ENCODE results near the gene GPX3. TPM values are rescaled to one million over a fixed set of nuclear protein-coding genes. Genes with fewer than 3 reads are reported as not detected.

Gene GPX3
- total and polyA plus RNA-seq, 9 of the 15 experiments (the other 6 are each of a cell fraction or from before 2014, with no cell fraction given): 0.25 to 0.86 TPM; not detected in 7

- Histone ChIP-seq H3K4me2 (ENCODE audit: insufficient read depth, low read length) (peak overlapping the region; percentile 14; the same call in 1 of the 2 replicates), H3K27me3 (ENCODE audit: control insufficient read depth in 2 of 2, insufficient read depth in 2 of 2, low read length in 2 of 2) (no peaks in the 10 kb centered on the region; a peak in 1 of 5 replicates), H3K4me3 (no peak overlapping the region), H3K9me3 (replicated peaks; ENCODE audit: control insufficient read depth, insufficient read depth, low read depth, low read length) (no peaks in the 10 kb centered on the region), H3K9me1 (ENCODE audit: control insufficient read depth, insufficient read depth, low read length) (peaks cover 17% of the 10 kb centered on the region), H3K79me2 (ENCODE audit: control insufficient read depth, insufficient read depth, low read length) (peaks cover 17% of the 10 kb centered on the region; the same call in 2 of the 3 replicates), H3K27ac (ENCODE audit: extremely low read depth, low read depth, low read length) (peak overlapping the region; percentile 23), H3K36me3 (ENCODE audit: control insufficient read depth, insufficient read depth, low read length) (peaks cover 62% of the 10 kb centered on the region), H2AFZ (ENCODE audit: low read depth, low read length) (no peak overlapping the region), H4K20me1 (replicated peaks; ENCODE audit: control insufficient read depth, insufficient read depth, low read length) (peaks cover 38% of the 10 kb centered on the region), H3K9ac (ENCODE audit: insufficient read depth in 1 of 2, low read depth in 2 of 2, low read length in 2 of 2) (peak overlapping the region in 1 of 2 experiments; percentile 62; a peak in 2 of 4 replicates), H3K4me1 (replicated peaks in 1 of 2; ENCODE audit: control insufficient read depth in 2 of 2, insufficient read depth in 2 of 2, low read length in 2 of 2) (peaks cover 11 to 17% of the 10 kb centered on the region in 2 experiments)
- peak; percentile 77 for ATAC-seq
- BruUV-seq (replicated peaks): no TSS peak
- ChIA-PET CTCF (ENCODE audit: low intra/inter-chr PET ratio) (no interaction called here), POLR2A (interaction anchor here (0.6 to 1.1 kb wide), 3 partner anchors 9 to 52 kb away, joined by 3 read pairs; no protein-coding TSS in a partner anchor)
- in situ Hi-C loops (cut with MboI): no loop called here
- peak; percentile 47 to 69 (median 58) for DNase-seq (ENCODE audit: extremely low read depth in 1 of 4, low spot score in 3 of 4)
- 69% methylated on average over 17 of the region's 17 CpGs for whole genome bisulfite sequencing (ENCODE audit: insufficient coverage, low coverage, missing lambda C conversion rate)
- peak; percentile 80 for FAIRE-seq
- intact Hi-C loops (cut with micrococcal nuclease): no loop called here
- TF ChIP-seq ZBTB33 (CRISPR knock-in tag; IDR thresholded peaks at IDR 0.05) (no peak), LEF1 (IDR thresholded peaks at IDR 0.05) (0 out of 2 replicates have a peak, but pooled peaks have one; percentile 14), GMEB1 (CRISPR knock-in tag; IDR thresholded peaks at IDR 0.05) (no peak), MEIS2 (IDR thresholded peaks at IDR 0.05; ENCODE audit: partially characterized antibody) (peak; percentile 58), RAD51 (IDR thresholded peaks at IDR 0.05; ENCODE audit: borderline replicate concordance, low read depth) (no peak), ESRRA (IDR thresholded peaks at IDR 0.05; ENCODE audit: borderline replicate concordance, low read depth) (0 out of 2 replicates have a peak, but pooled peaks have one; percentile 17), NBN (IDR thresholded peaks at IDR 0.05; ENCODE audit: low read depth) (no peak), SMARCE1 (IDR thresholded peaks at IDR 0.05) (0 out of 2 replicates have a peak, but pooled peaks have one; percentile 34), STAT5A (IDR thresholded peaks at IDR 0.05; ENCODE audit: borderline replicate concordance, low read length) (no peak), GATA2 (CRISPR knock-in tag; IDR thresholded peaks at IDR 0.05) (no peak), LCOR (CRISPR knock-in tag; IDR thresholded peaks at IDR 0.05) (no peak), HOMEZ (CRISPR knock-in tag; IDR thresholded peaks at IDR 0.05) (no peak), POLR2G (IDR thresholded peaks at IDR 0.05; ENCODE audit: low read depth, low read length) (no peak), FOSL1 (tag; conservative IDR thresholded peaks at IDR 0.05) (peak; percentile 79), ZBTB12 (CRISPR knock-in tag; IDR thresholded peaks at IDR 0.05) (no peak)
Observed at GRCh38 chr5:151063142-151063989, 43.0 kb downstream of the GPX3 start.

Measured in K562 (cell line).